ENCODE results near the gene IFI27. TPM values are rescaled to one million over a fixed set of nuclear protein-coding genes. Genes with fewer than 3 reads are reported as not detected.
A peak's percentile ranks its signal among the peaks of the same experiment; 100 is the strongest.

IFI27 gene
- polyA plus RNA-seq, 4 donors: 4.4 to 8.2 (median 6.3) TPM

DNA sequence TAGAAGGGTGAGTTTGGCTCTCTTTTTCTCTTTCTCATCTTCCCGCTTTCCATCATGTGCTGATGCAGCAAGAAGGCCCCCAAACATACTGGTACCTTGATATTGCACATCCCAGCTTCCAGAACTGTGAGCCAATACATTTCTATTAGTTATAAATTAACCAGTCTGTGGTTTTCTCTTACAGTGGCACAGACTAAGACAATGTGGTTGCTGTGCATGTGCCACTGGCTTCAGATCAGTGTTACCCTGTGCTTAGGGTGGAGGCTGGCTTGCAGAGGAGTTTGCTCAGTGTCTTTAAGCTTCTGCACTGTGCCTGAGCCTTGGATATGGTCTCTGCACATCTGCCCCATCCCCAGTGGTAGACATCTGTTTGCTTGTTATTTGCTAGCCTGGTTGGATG lies 13.3 kb downstream of the IFI27 start:
- no peak for DNase-seq (ENCODE audit: low read depth in 4 of 4, low spot score in 2 of 4)

DNA sequence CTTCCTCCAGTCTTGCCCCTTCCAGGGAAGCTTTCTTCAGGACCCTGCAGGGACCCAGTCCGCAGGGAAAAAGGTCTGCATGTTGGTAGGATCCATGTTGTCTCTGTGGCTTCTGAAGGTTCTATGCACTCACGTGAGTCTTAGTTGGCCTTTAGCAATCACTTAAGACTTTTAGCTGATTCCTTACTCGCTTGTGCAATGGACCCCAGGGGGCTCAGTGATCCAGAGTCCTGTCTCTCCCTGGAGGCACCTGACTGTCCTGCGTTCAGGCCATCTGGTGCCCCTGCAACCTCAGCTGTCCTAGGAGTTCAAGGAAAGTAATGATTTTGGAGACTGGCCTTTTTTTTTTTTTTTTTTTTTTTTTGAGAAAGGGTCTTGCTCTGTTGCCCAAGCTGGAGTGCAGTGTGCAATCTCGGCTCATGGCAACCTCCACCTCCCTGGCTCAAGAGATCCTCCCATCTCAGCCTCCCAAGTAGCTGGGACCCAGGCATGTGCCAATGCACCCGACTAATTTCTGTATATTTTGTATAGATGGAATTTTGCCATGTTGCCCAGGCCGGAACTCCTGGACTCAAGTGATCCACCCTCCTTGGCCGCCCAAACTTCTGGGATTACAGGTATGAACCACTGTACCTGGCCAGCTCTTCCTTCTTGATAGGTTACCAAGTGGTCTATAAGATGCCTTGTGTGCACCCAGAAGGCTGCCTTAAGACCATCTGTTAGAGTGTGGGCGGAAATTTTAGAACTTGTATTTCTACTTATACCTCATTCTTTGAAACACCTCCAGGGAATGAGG lies 14.2 kb downstream of the IFI27 start:
- no peak for DNase-seq (ENCODE audit: low read depth in 4 of 4, low spot score in 2 of 4)

DNA sequence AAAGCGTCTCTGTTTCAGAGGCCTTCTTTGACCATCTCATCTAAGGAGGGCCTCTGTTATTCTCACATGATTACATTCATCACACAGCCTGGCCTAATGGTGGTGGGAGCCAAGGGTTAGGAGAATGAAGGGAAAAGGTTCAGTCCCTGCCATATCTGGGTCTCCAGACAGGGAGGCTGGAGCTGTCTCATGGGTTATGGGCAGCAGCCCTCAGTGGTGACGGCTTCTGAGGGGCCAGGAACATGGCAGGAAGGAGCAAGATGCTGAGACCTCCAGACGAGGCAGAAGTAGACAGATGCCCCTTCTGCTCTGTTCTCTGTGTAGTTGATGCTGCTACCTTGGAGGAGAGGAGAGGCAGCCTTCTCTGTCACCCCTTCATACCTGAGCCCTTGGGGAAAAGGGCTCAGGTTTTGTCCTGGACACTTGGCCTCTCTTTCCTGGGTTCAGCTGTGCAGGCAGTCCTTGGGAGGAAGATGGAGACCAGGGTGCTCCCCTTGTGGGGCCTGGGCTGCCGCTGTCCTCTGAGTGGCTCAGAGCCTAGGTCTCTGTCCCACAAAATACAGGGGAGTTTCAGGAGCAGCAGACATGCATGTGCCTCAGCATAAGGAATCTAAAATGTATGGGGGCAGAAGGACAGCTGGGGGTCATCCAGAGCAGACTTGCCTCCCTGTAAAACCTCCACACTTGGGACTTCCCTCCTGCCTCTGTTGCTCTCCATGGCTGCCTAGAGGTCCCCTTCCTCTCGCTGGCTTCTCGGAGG lies 15.3 kb downstream of the IFI27 start:
- no peak for DNase-seq (ENCODE audit: low read depth in 4 of 4, low spot score in 2 of 4)

DNA sequence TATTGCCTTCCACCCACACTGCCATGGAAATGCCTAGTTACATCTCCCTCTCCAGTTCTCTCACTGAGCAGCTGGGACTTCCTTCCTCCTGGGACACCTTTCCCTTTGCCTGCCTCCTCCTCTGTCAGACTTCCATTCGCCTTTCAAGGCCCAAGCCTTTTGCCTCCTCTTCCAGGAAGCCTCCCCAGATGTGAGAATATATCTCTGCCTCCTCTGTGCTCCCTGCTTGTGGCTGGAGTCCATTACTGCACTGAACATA lies 15.8 kb downstream of the IFI27 start:
- DNase-seq (ENCODE audit: low read depth in 4 of 4, low spot score in 2 of 4): no peak

DNA sequence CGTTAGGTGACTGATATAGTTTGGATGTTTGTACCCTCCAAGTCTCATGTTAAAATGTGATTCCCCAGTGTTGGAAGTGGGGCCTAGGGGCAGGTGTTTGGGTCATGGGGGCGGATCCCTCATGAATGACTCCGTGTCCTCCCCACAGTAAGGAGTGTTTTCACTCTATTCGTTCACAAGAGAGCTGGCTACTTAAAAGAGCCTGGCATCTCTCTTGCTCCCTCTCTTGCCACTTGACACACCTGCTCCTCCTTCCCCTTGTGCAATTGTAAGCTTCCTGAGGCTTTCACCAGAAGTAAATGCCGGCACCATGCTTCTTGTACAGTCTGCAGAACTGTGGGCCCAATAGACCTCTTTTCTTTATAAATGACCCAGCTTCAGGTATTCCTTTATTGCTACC lies 16.3 kb downstream of the IFI27 start:
- DNase-seq (ENCODE audit: low read depth in 4 of 4, low spot score in 2 of 4): no peak

DNA sequence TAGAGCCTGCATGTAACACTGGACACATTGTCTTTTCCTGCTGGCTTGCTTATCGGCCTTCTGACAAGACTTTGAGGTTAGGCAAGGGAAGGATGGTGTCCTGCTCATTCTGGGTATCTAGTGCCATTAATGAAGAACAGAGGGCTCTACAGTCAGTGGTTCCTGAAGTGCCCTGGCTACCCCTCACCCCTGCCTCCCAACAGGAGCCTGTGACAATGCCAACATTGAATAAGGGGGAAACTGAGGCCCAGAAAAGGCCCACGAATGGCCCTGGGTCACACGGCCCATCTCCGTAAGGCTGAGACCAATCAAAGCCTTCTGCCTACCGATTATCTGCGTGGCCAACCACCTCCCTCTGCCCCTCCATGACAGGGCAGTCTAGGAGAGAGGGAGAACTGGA lies 16.8 kb downstream of the IFI27 start:
- no peak for DNase-seq (ENCODE audit: low read depth in 4 of 4, low spot score in 2 of 4)

DNA sequence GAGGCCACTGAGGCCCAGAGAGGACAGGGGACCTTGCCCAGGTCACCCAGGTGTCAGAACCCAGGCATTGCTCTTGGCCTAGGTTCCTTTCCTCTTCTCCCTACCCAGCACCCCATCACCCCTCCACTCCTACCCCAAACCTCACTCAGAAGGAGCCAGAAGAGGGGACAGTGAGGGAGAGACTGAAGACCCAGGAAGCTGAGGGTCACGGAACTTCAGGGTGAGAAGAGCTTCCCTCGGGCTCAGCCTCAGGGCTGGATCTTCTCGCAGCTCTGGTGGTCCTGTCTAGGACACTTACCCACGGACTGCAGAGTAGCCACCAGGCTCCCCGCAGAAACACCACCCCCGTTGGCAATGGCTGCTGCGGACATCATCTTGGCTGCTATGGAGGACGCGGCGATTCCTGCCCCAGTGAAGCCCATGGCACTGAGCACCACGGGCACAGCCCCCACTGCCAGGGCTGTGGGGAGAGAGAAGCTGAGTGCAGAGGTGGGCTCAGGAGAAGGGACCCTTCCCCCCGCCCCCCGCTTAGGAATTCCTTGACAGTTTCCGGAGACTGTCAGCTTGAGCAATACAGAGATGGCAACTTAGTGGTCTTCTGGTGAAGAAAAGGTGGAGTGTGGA lies 17.8 kb downstream of the IFI27 start:
- no peak for DNase-seq (ENCODE audit: low read depth in 4 of 4, low spot score in 2 of 4)

DNA sequence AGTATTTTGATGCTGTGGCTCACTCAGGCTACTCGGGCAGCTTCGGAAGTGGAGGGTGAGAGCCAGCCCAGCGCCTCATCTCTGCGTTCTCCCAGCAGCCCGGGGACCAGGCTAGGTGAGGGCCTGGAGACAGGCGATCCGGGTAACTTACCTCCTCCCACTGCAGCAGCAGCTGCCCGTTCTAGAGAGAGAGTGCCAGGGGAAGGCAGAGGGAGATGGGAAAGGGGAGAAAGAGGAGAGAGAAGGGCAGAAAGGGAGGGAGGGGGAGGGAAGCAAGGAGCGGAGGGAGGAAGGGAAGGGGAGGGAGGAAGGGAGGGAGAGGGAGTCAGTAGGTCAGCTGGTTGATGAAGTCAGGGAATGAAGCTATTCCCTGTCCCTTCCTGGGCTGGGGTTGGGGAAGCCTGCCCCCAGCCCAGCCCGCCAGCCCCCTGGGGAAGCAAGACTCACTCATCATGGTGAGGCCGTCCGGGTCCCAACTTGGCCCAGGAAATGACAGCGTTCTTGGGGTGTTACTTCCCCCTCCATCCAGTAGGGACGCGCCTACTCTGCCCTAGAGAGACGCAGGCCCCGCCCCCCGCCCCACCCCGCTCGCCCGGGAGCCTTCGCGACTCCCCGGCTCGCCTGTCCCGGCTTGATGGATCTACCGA lies 18.7 kb downstream of the IFI27 start, which contains the start of gene IFI27L2:
TSS of gene IFI27L2 (minus strand) at position 494 of the 647 bp plus-strand sequence. CDS start at position 454, 40 bp downstream.
- DNase-seq (ENCODE audit: low read depth in 4 of 4, low spot score in 2 of 4): peak in 3 of 4 donors; percentile 45 to 68 (median 58)

DNA sequence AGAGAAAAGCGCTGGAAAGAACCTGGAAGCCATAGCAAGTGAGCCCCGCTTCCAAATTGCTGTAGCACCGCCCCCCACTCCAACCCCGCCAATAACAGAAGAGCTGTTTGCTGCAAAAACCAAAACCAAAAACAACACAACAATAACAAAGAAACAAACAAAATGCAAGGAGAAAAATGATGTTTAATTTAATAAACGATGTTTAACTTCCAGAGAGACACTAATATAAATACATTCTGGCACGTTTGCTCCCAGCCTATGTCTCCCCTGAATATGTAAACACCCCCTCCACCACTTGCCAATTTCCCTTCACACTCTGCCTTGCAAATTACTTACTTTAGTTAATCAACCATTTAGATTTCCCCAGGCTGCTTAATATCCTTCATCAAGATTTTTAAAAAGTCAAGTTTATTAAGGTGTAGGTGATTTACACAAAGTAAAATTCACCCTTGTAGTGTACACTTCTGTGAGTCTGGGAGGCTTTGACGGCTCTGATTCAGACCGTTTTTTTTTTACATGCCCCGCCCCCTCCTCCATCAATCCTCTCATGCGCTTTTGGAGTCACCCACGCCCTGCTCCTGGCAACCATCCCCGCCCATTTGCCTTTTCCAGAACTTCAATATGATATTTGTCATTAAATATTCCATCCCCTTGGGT lies 19.4 kb downstream of the IFI27 start:
- DNase-seq (ENCODE audit: low read depth in 4 of 4, low spot score in 2 of 4): peak in 2 of 4 donors; percentile 14 to 29

DNA sequence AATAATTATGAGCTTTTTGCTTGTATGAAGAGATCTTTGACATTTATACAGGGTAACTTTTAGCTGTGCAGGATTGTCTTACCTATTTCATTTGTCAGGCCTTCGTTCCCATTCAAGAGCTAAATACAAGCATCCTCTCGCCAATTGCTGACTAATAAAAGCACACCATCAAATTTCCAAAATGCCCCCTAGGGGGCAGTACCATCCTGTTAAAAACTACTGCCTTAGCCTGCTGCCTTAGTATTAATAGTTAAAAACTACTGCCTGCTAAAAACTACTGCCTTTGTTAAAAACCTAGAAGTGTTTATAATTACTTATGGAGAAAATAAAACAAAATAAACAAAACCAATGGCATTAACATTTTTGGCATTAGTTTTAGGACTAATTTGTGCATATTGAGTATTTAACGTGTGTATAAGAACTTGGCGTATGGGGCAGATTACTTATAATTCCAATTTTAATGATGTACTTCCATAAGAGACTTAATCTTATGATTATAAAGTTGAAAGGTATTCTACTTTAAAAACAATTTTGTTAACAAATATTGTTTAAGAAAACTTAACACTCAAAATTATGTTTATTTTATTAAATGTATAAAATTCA lies 21.9 kb downstream of the IFI27 start:
- peak in 2 of 4 donors; percentile 38 to 59 for DNase-seq (ENCODE audit: low read depth in 4 of 4, low spot score in 2 of 4)

DNA sequence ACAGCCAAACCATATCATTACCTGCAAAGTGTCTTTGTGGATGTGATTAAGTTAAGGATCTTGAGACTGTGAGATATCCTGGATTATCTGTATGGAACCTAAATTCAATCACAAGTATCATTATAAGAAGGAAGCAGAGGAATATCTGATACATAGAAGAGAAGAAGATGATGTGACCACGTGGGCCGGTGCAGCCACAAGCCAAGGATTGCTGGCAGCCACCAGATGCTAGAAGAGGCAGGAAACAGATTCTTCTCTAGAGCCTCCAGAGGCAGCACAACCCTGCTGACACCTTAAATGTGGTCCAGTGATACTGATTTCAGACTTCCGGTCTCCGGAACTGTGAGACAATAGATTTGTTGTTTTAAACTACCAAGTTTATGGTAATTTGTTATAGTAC lies 24.9 kb downstream of the IFI27 start:
- no peak for DNase-seq (ENCODE audit: low read depth in 4 of 4, low spot score in 2 of 4)

DNA sequence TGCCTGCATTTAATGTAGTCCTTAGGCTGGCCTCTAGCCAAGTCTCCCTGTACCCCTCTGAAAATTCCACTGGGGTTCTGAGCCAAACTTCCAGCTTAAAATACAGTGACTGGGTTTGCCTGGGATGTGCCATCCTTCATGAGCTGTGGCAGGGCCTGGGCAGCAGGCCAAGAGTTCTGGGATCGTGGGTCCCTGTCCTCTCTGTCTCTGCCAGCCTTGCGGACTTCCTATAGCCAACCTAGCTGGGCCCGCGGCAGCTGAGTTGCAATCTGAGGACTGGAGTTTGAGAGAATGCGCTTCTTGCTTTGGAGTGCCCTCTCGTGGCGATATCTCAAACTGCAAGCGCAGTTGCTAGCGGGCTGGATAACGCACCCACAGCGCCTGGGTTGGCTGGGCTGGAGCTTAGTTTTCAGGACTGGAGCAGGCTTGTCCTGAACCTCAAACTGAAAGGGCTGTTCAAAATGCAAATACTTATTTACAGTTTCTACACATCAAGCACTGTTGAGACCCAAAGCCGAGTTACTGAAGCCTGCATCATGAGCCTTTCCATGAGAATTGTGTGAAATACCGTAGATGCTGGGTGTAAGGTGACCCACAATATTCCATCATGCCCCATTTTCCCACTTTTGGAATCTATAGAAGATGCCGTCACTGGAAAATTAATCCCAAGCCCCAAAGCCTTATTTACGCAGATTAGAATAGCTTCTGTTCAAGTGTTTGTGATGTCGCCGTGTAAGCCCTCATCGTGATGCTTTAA lies 26.2 kb downstream of the IFI27 start:
- DNase-seq (ENCODE audit: low read depth in 4 of 4, low spot score in 2 of 4): peak in 3 of 4 donors; percentile 50 to 66 (median 57)

DNA sequence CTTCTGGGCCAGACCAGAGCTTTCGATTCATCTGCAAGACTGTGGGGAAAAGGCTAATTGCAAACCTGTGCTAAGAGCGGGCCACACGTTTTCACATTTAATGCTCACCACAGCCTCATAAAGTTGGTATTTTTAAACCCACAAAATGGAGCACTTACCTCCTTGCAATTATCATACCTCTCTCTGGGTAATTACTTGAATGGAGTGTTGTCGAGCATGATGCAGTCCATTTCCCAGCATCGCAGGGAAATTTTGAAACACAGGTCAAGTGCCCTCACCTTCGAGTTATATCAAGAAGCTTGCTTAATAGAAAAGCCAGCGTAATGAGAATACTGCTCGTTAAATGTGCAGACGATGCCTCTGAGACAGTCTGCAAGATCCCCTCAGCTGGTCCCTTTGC lies 27.7 kb downstream of the IFI27 start:
- DNase-seq (ENCODE audit: low read depth in 4 of 4, low spot score in 2 of 4): no peak

DNA sequence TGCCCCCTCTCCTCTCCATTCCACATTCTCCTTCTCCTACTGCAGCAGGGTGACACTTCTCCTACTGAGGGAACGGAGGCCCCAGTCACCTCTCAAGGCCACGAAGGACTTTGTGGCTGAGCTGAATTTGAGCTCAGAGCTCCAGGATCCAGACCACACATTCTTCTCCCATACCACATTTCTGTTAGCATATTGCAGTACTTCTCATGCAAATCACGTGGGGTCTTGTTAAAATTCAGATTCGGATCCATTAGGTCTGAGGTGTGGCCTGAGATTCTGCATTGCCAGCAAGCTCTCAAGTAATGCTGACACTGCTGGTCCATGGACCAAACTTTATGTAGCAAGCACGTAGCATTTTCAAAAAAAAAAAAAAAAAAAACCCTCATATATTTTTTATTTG lies 28.5 kb downstream of the IFI27 start:
- DNase-seq (ENCODE audit: low read depth in 4 of 4, low spot score in 2 of 4): no peak

DNA sequence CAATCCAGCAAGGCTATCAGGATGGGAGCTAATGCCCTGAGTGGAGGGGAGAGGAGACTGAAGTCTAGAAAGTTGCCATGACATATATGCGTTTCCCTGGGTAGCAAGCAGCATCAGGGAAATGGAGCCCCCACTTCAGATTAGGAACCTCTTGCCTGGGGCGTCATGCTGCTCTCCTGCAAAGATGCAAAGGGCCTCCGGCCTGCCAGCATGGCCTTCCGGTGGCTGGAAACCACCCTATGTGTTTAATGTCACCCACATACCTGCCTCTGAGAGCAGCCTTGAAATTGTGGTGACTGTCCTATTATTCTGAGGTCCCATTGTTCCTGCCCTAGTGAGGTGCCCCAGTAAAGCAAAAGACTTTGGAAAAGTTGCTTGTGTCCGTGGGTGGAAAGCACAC lies 28.9 kb downstream of the IFI27 start:
- DNase-seq (ENCODE audit: low read depth in 4 of 4, low spot score in 2 of 4): no peak

DNA sequence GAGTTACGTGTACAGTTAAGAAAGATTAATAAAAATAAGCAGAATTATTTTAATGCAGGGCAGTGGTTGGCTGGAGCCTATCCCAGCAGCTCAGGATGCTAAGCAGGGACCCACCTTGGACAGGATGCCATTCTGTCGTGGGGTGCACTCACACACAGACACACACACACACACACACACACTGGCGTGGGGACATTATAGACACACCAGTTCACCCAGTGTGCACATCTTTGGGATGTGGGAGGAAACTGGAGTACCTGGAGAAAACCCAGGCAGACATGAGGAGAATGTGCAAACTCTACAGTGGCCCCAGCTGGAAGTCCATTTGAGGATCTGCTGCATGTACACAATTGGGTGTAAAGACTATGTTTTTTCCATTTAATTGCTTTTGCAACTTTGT lies 31.7 kb downstream of the IFI27 start:
- DNase-seq (ENCODE audit: low read depth in 4 of 4, low spot score in 2 of 4): no peak

DNA sequence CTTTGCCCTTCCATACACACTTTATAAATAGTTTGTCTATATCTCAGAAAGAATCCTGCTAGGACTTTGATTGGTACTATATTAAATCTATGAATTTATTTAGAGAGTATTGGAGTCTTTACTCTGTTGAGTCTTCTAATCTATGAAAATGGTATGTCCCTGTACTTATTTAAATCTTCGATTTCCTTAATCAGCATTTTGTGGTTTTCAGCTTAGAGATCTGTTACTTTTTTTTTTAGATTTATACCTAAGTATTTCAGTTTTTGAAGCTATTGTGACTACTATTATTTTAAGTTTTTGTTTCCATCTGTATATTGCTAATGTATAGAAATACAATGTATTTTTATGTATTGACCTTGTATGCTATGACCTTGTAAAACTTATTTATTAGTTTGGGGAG lies 32.3 kb downstream of the IFI27 start:
- DNase-seq (ENCODE audit: low read depth in 4 of 4, low spot score in 2 of 4): no peak

DNA sequence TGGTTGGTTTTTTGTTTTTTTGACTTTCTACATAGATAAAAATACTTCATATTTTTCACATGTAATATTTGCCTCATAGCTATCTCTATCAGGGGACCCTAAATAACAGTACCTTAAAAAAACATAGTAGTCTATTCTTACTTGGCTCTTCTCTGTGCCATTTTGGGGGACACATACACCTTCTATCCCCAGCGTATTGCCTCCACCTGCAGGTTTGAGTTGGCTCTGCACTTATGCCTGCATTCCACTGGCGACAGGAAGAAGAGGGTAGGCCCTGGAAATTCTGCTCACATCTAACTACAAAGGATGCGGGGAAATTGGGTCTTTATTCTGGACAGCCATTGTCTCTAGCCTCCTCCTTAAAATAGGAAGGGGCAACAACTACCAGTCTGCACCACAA lies 32.7 kb downstream of the IFI27 start:
- DNase-seq (ENCODE audit: low read depth in 4 of 4, low spot score in 2 of 4): no peak

DNA sequence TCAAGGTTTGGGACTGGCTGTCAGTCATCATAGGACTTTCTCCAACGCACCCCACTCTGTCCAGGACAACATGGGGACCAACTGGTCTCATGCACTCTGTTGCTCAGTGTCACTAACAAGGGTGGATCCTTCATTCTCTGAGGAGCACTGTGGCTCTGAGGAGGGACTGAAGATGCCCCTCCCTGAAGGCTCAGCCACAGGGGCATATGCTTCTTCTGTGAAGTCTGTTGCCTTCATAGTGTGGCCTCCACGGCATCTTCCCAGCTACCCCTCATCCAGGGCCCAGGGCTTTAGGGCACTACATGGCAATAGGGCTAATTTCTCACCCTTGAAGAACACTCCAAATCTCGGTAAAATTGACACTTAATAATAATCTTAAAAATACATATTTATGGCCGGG lies 33.2 kb downstream of the IFI27 start:
- no peak for DNase-seq (ENCODE audit: low read depth in 4 of 4, low spot score in 2 of 4)

DNA sequence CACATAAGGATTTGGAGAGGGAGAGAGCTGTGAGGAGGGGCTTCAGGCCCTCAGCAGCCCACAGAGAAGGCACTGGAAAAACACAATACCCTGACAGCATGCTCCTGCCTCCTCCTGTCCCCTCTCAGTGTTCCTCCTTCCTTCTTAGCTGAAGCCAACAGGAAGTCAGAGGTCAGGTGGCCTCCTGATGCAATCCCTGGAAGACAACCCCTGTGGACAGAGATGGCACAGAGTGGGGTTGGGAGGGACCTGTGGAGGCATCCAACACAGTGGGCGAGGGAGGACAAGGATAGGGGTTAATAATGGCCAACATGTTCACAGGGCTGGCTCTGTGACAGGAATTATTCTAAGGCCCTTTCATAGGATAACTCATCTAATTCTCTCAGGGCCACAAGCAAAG lies 34.2 kb downstream of the IFI27 start:
- DNase-seq (ENCODE audit: low read depth in 4 of 4, low spot score in 2 of 4): no peak

Data from left renal cortex interstitium (tissue), 4 donors.